Renal cortical epithelial cell (primary cell): ENCODE data around the gene KATNA1. TPM values are rescaled to one million over a fixed set of nuclear protein-coding genes. Genes with fewer than 3 reads are reported as not detected.
A peak's percentile ranks its signal among the peaks of the same experiment; 100 is the strongest.
"Not testable (repeated sequence)": the region's sequence is repeated elsewhere in the genome, so short reads cannot be mapped to it uniquely, and the experiment has no call there.

ENCODE experiments used
- DNase-seq: peaks from one replicate; pipeline ENCODE4 v3.0.0-alpha.2; 2011; ENCODE audit warnings: low read depth
- total RNA-seq: library from RNA; depleted of rRNA; stranded (reverse); fragments of >200 nt; gene quantifications from 2 replicates; pipeline ENCODE4 v1.2.3, GENCODE V29; 2014

The KATNA1 gene
- total RNA-seq: 29.5 and 36.8 TPM in 2 replicates

GRCh38 chr6:149648148-149649145, at the start of gene KATNA1:
Gene KATNA1, minus strand, starts transcription at chr6:149648714. Its CDS starts 10,167 bp downstream, at chr6:149638547.
- DNase-seq: peak; percentile 70

GRCh38 chr6:149698175-149698574, 49.7 kb upstream of the KATNA1 start:
- DNase-seq: no peak

GRCh38 chr6:149696901-149697300, 48.4 kb upstream of the KATNA1 start:
- no peak for DNase-seq

GRCh38 chr6:149694921-149695320, 46.4 kb upstream of the KATNA1 start:
- no peak for DNase-seq

- DNase-seq: no peak
Observed at GRCh38 chr6:149691201-149691600, 42.7 kb upstream of the KATNA1 start.

GRCh38 chr6:149686230-149686629, 37.7 kb upstream of the KATNA1 start:
- DNase-seq: no peak

- peak; percentile 83 for DNase-seq
Observed at GRCh38 chr6:149683256-149683859, 34.8 kb upstream of the KATNA1 start.

GRCh38 chr6:149681845-149682244, 33.3 kb upstream of the KATNA1 start:
- not testable (repeated sequence) for DNase-seq

- no peak for DNase-seq
Observed at GRCh38 chr6:149681209-149681608, 32.7 kb upstream of the KATNA1 start.

GRCh38 chr6:149680503-149680902, 32.0 kb upstream of the KATNA1 start:
- DNase-seq: no peak

GRCh38 chr6:149672265-149672664, 23.8 kb upstream of the KATNA1 start:
- DNase-seq: not testable (repeated sequence)

- DNase-seq: no peak
Observed at GRCh38 chr6:149660028-149660427, 11.5 kb upstream of the KATNA1 start.

GRCh38 chr6:149657441-149657840, 8.9 kb upstream of the KATNA1 start:
- DNase-seq: no peak

- no peak for DNase-seq
Observed at GRCh38 chr6:149651056-149651455, 2.5 kb upstream of the KATNA1 start.

- no peak for DNase-seq
Observed at GRCh38 chr6:149646599-149646998, 1.9 kb downstream of the KATNA1 start.

- no peak for DNase-seq
Observed at GRCh38 chr6:149642829-149643580, 5.5 kb downstream of the KATNA1 start.

GRCh38 chr6:149636124-149636523, 12.4 kb downstream of the KATNA1 start:
- peak; percentile 71 for DNase-seq

GRCh38 chr6:149634315-149634714, 14.2 kb downstream of the KATNA1 start:
- DNase-seq: no peak

- DNase-seq: no peak
Observed at GRCh38 chr6:149628875-149629510, 19.5 kb downstream of the KATNA1 start.

- no peak for DNase-seq
Observed at GRCh38 chr6:149627672-149628071, 20.8 kb downstream of the KATNA1 start.

GRCh38 chr6:149615805-149616204, 32.7 kb downstream of the KATNA1 start:
- DNase-seq: no peak

- DNase-seq: no peak
Observed at GRCh38 chr6:149614337-149614736, 34.2 kb downstream of the KATNA1 start.
